IMR-90 (cell line): ENCODE results near the gene CKS1B.
"Not testable (repeated sequence)": the region's sequence is repeated elsewhere in the genome, so short reads cannot be mapped to it uniquely, and the experiment has no call there.

Source experiments
- CTCF ChIP-seq: conservative IDR thresholded peaks from 2 replicates; pipeline ENCODE4 v1.5.1; 2012; ENCODE audit warnings: mild to moderate bottlenecking, low read depth, low read length, improper control_type of control experiment
- POLR2A ChIP-seq: IDR thresholded peaks from 2 replicates; pipeline ENCODE4 v1.6.1; 2012; ENCODE audit warnings: mild to moderate bottlenecking, low read depth, low read length
- RAD21 ChIP-seq: IDR thresholded peaks from 2 replicates; pipeline ENCODE4 v1.6.1; 2012; ENCODE audit warnings: low read length, improper control_type of control experiment
- SMC3 ChIP-seq: fragments of 150-350 bp; IDR thresholded peaks from 2 replicates; pipeline ENCODE4 v1.6.1; 2016; ENCODE audit warnings: low read depth, mild to moderate bottlenecking, antibody characterized with exemption, low read length, moderate library complexity

- TF ChIP-seq CTCF, RAD21, SMC3, POLR2A: not testable (repeated sequence)
Measured at GRCh38 chr1:154977762-154978161, 3.3 kb downstream of the CKS1B start.
